Fibroblast of mammary gland (primary cell): ENCODE data around the gene MAPK12.

ENCODE experiments used
- DNase-seq: peaks from one replicate; pipeline ENCODE4 v3.0.0-alpha.2; 2010; ENCODE audit warnings: low read depth
- H3K4me3 ChIP-seq: 2 replicates; pipeline ENCODE4 v1.5.1; 2011; ENCODE audit warnings: low read depth, mild to moderate bottlenecking, low read length, moderate library complexity; ENCODE audit not compliant: control insufficient read depth
- CTCF ChIP-seq: conservative IDR thresholded peaks from 2 replicates; pipeline ENCODE4 v1.5.1; 2011; ENCODE audit warnings: low read depth, low read length, inconsistent platforms; ENCODE audit not compliant: control insufficient read depth, insufficient read depth

The MAPK12 gene

GRCh38 chr22:50293441-50294318, 32.2 kb upstream of the MAPK12 start:
- no peak for TF ChIP-seq CTCF
- H3K4me3 ChIP-seq = no peak overlapping the region
- DNase-seq = peak; percentile 37

GRCh38 chr22:50292643-50293440, 31.4 kb upstream of the MAPK12 start:
- H3K4me3 ChIP-seq = no peak overlapping the region
- no peak for DNase-seq

GRCh38 chr22:50289942-50290630, 28.6 kb upstream of the MAPK12 start:
- DNase-seq = no peak
- H3K4me3 ChIP-seq = no peak overlapping the region
- no peak for TF ChIP-seq CTCF

More at GRCh38 chr22:50292643-50293440, 31.4 kb upstream of the MAPK12 start:
- no peak for TF ChIP-seq CTCF

- no peak overlapping the region for H3K4me3 ChIP-seq
- DNase-seq = no peak
- no peak for TF ChIP-seq CTCF
Measured at GRCh38 chr22:50289151-50289941, 27.9 kb upstream of the MAPK12 start.

GRCh38 chr22:50287731-50288130, 26.2 kb upstream of the MAPK12 start:
- H3K4me3 ChIP-seq = no peak overlapping the region
- DNase-seq = no peak

More at GRCh38 chr22:50287731-50288130, 26.2 kb upstream of the MAPK12 start:
- TF ChIP-seq CTCF = no peak
